HG03097 (cell line): Measurements from ENCODE around the gene MYO16.

Experiments used
- ATAC-seq: cut with Tn5 transposase; IDR thresholded peaks from one replicate; pipeline ENCODE4 v1.9.1; 2021; ENCODE audit not compliant: unreplicated experiment, low FRiP score

The MYO16 gene

GRCh38 chr13:108629181-108629752, at the start of gene MYO16:
TSS of gene MYO16 (plus strand) at chr13:108629611. CDS start at chr13:108629845, 234 bp downstream.
- no peak for ATAC-seq

- ATAC-seq: no peak
Measured at GRCh38 chr13:108586826-108587225, 42.6 kb upstream of the MYO16 start.

- no peak for ATAC-seq
Measured at GRCh38 chr13:108588516-108588915, 40.9 kb upstream of the MYO16 start.

GRCh38 chr13:108594153-108594552, 35.3 kb upstream of the MYO16 start:
- no peak for ATAC-seq

GRCh38 chr13:108595436-108596274, 33.8 kb upstream of the MYO16 start:
- ATAC-seq: no peak

- ATAC-seq: no peak
Measured at GRCh38 chr13:108597943-108598342, 31.5 kb upstream of the MYO16 start.

GRCh38 chr13:108606424-108606823, 23.0 kb upstream of the MYO16 start:
- ATAC-seq: no peak

- ATAC-seq: no peak
Measured at GRCh38 chr13:108609353-108609752, 20.1 kb upstream of the MYO16 start.

- no peak for ATAC-seq
Measured at GRCh38 chr13:108610507-108610906, 18.9 kb upstream of the MYO16 start.

- no peak for ATAC-seq
Measured at GRCh38 chr13:108615241-108615640, 14.2 kb upstream of the MYO16 start.

- ATAC-seq: no peak
Measured at GRCh38 chr13:108618233-108618632, 11.2 kb upstream of the MYO16 start.

- ATAC-seq: no peak
Measured at GRCh38 chr13:108621462-108621861, 7.9 kb upstream of the MYO16 start.

GRCh38 chr13:108624108-108624507, 5.3 kb upstream of the MYO16 start:
- ATAC-seq: no peak

- no peak for ATAC-seq
Measured at GRCh38 chr13:108624979-108625378, 4.4 kb upstream of the MYO16 start.

GRCh38 chr13:108629988-108630387, 577 bp downstream of the MYO16 start:
- ATAC-seq: no peak

- ATAC-seq: no peak
Measured at GRCh38 chr13:108632649-108633167, 3.3 kb downstream of the MYO16 start.

GRCh38 chr13:108638901-108639300, 9.5 kb downstream of the MYO16 start:
- no peak for ATAC-seq

- no peak for ATAC-seq
Measured at GRCh38 chr13:108643646-108644353, 14.4 kb downstream of the MYO16 start.

GRCh38 chr13:108645376-108645775, 16.0 kb downstream of the MYO16 start:
- no peak for ATAC-seq

GRCh38 chr13:108650271-108650670, 20.9 kb downstream of the MYO16 start:
- no peak for ATAC-seq

GRCh38 chr13:108656742-108657141, 27.3 kb downstream of the MYO16 start:
- no peak for ATAC-seq
